HG03039 (cell line): ENCODE results near the gene ACAN.

Source experiments
- ATAC-seq: cut with Tn5 transposase; IDR thresholded peaks from one replicate; pipeline ENCODE4 v1.9.1; 2021; ENCODE audit warnings: mild to moderate bottlenecking, moderate library complexity; ENCODE audit not compliant: unreplicated experiment

ACAN gene

GRCh38 chr15:88874684-88875083, 71.4 kb downstream of the ACAN start:
- ATAC-seq: no peak

GRCh38 chr15:88876573-88876972, 73.3 kb downstream of the ACAN start:
- ATAC-seq: no peak

- no peak for ATAC-seq
These were observed 74.2 kb downstream of the ACAN start for GRCh38 chr15:88877415-88877814.

GRCh38 chr15:88877906-88878305, 74.7 kb downstream of the ACAN start:
- no peak for ATAC-seq

GRCh38 chr15:88878720-88879184, 75.5 kb downstream of the ACAN start:
- ATAC-seq: no peak

GRCh38 chr15:88880944-88881740, 77.9 kb downstream of the ACAN start:
- ATAC-seq: no peak

GRCh38 chr15:88881775-88882174, 78.5 kb downstream of the ACAN start:
- no peak for ATAC-seq

GRCh38 chr15:88882785-88883184, 79.5 kb downstream of the ACAN start:
- ATAC-seq: no peak

- ATAC-seq: no peak
These were observed 83.9 kb downstream of the ACAN start for GRCh38 chr15:88887068-88887580.

GRCh38 chr15:88888719-88889118, 85.5 kb downstream of the ACAN start:
- ATAC-seq: no peak

GRCh38 chr15:88890495-88890894, 87.3 kb downstream of the ACAN start:
- ATAC-seq: no peak

GRCh38 chr15:88891540-88892254, 88.5 kb downstream of the ACAN start:
- no peak for ATAC-seq

- no peak for ATAC-seq
These were observed 91.1 kb downstream of the ACAN start for GRCh38 chr15:88894348-88894818.

GRCh38 chr15:88894819-88895767, 91.9 kb downstream of the ACAN start, which contains the start of gene HAPLN3:
Gene HAPLN3, minus strand, starts transcription at chr15:88895544. Its CDS starts 8,246 bp downstream, at chr15:88887298.
- ATAC-seq: no peak

- no peak for ATAC-seq
These were observed 93.2 kb downstream of the ACAN start for GRCh38 chr15:88896333-88897033.

- no peak for ATAC-seq
These were observed 93.9 kb downstream of the ACAN start for GRCh38 chr15:88897142-88897455.

- peak; percentile 99 for ATAC-seq
These were observed 94.4 kb downstream of the ACAN start for GRCh38 chr15:88897456-88898194.

- ATAC-seq: no peak
These were observed 95.5 kb downstream of the ACAN start for GRCh38 chr15:88898736-88899135.

GRCh38 chr15:88899251-88899650, 96.0 kb downstream of the ACAN start:
- ATAC-seq: no peak
